GM12878 (cell line): Measurements from ENCODE around the gene FBXO5. TPM values are rescaled to one million over a fixed set of nuclear protein-coding genes. Genes with fewer than 3 reads are reported as not detected.

Experiments
- ATAC-seq: fragments of 200-7000 bp; cut with Tn5 transposase; 3 replicates; pipeline ENCODE4 v1.9.1; 2020; ENCODE audit warnings: mild to moderate bottlenecking, moderate library complexity
- BruUV-seq: library from RNA; stranded (reverse); fragments of 400-500 nt; replicated peaks from 2 replicates; lab custom pipeline; 2021; lab: Mats Ljungman, UMichigan
- CTCF ChIA-PET: fragments of 300-600 bp; sonication (Branson Sonifier 250); formaldehyde crosslinking; extraction: SDS; loops from one replicate; lab custom pipeline; 2021; ENCODE audit warnings: inconsistent platforms; lab: Yijun Ruan, JAX
- POLR2A ChIA-PET: fragments of 350-600 bp; formaldehyde crosslinking; extraction: SDS; loops from one replicate; lab custom pipeline; 2021; ENCODE audit warnings: inconsistent platforms; lab: Charles Lee
- RAD21 ChIA-PET: fragments of 300-600 bp; sonication (Branson Sonifier 250); formaldehyde crosslinking; loops from one replicate; lab custom pipeline; 2023; ENCODE audit warnings: antibody characterized with exemption; ENCODE audit not compliant: unreplicated experiment; lab: Charles Lee
- SMC1A ChIA-PET: fragments of 300-600 bp; sonication (Branson Sonifier 250); formaldehyde crosslinking; loops from one replicate; lab custom pipeline; 2023; ENCODE audit not compliant: unreplicated experiment, uncharacterized antibody; lab: Charles Lee
- DNase-seq: peaks from one replicate; pipeline ENCODE4 v3.0.0-alpha.2; 2011; ENCODE audit warnings: low read depth, low spot score
- FAIRE-seq: peaks from 3 replicates; lab custom pipeline; 2011; peaks lifted over from hg19 to GRCh38; lab: Jason Lieb, UNC
- H2AFZ ChIP-seq: 2 replicates; pipeline ENCODE4 v1.6.0; 2011; ENCODE audit warnings: low read depth, low read length, control low read depth; ENCODE audit not compliant: control insufficient read depth
- H3K27ac ChIP-seq: 2 replicates; pipeline ENCODE4 v1.5.1; 2011; ENCODE audit warnings: control low read depth; ENCODE audit not compliant: control insufficient read depth, insufficient read depth
- H3K27me3 ChIP-seq, 2 experiments: replicated peaks in 1 of 2; 2 replicates each; pipeline versions ENCODE4 v1.6.0 to v1.6.1; 2011; ENCODE audit warnings: low read length in 1 of 2; ENCODE audit not compliant: control insufficient read depth in 2 of 2, insufficient read depth in 2 of 2
- H3K36me3 ChIP-seq, 2 experiments: 2 replicates each; pipeline ENCODE4 v1.5.1; 2011; ENCODE audit warnings: low read length in 1 of 2; ENCODE audit not compliant: control insufficient read depth in 2 of 2, insufficient read depth in 2 of 2
- H3K4me1 ChIP-seq: 2 replicates; pipeline ENCODE4 v1.6.1; 2011; ENCODE audit warnings: mild to moderate bottlenecking, low read length, moderate library complexity, mixed read lengths; ENCODE audit not compliant: control insufficient read depth, insufficient read depth
- H3K4me2 ChIP-seq: 2 replicates; pipeline ENCODE4 v1.6.0; 2011; ENCODE audit warnings: control low read depth; ENCODE audit not compliant: control insufficient read depth, insufficient read depth
- H3K4me3 ChIP-seq: fragments of 200-600 bp; sonication (generic); 2 replicates; pipeline ENCODE4 v1.5.1; 2016
- H3K79me2 ChIP-seq: 2 replicates; pipeline ENCODE4 v1.6.0; 2011; ENCODE audit warnings: low read length; ENCODE audit not compliant: control insufficient read depth, insufficient read depth
- H3K9ac ChIP-seq: 2 replicates; pipeline ENCODE4 v1.8.0; 2011; ENCODE audit warnings: low read length, control low read depth, mixed read lengths; ENCODE audit not compliant: control insufficient read depth, insufficient read depth
- H3K9me3 ChIP-seq: replicated peaks from 3 replicates; pipeline ENCODE4 v1.5.1; 2011; ENCODE audit warnings: mild to moderate bottlenecking, low read length; ENCODE audit not compliant: control insufficient read depth, insufficient read depth
- H4K20me1 ChIP-seq: 2 replicates; pipeline ENCODE4 v1.6.0; 2011; ENCODE audit not compliant: control insufficient read depth, insufficient read depth
- FOXK2 ChIP-seq: fragments of 450-650 bp; IDR thresholded peaks from 2 replicates; pipeline ENCODE4 v1.6.1; 2017; ENCODE audit warnings: mild to moderate bottlenecking, moderate library complexity
- HDAC2 ChIP-seq: fragments of 200-600 bp; sonication (generic); IDR thresholded peaks from 2 replicates; pipeline ENCODE4 v1.6.1; 2017
- WGBS: methylation state at CpG from one replicate; pipeline ENCODE4 v1.1.6; 2016; ENCODE audit warnings: low lambda C conversion rate; ENCODE audit not compliant: insufficient replicate concordance, insufficient coverage; ENCODE audit errors: missing lambda C conversion rate; 5-methylcytosine and 5-hydroxymethylcytosine counted together
- in situ Hi-C: fragments of 300-500 bp; cut with MboI; formaldehyde crosslinking; loops from 9 replicates; pipeline ENCODE4 v1.14.3; 2018; ENCODE audit warnings: mixed read lengths
- intact Hi-C: fragments of 100-400 bp; cut with micrococcal nuclease; formaldehyde crosslinking; loops from one replicate; pipeline ENCODE4 v1.14.2; 2022; ENCODE audit not compliant: unreplicated experiment
- polyA plus RNA-seq, 11 experiments: library from polyadenylated mRNA; depleted of rRNA in 4 of 11; unstranded in 6 of 11; stranded (reverse) in 5 of 11; fragments of >200 nt; fragmentation: Nextera tagmentation in 4 of 11; fragmentation: Illumina TruSeq in 1 of 11; extraction: Ambion mirVana in 4 of 11; extraction: Trizol in 1 of 11; gene quantifications; 1 replicate in 1 of 11; 2 replicates in 10 of 11; pipeline versions ENCODE4 v1.2.1 to v1.2.3, GENCODE V29; 2011 to 2016; ENCODE audit warnings: inconsistent platforms in 2 of 11, missing spikeins in 2 of 11, low read depth in 1 of 11
- total RNA-seq, 4 experiments: library from RNA; depleted of rRNA in 3 of 4; stranded (reverse); fragments of >200 nt in 3 of 4; fragmentation: Illumina TruSeq in 1 of 4; extraction: Trizol in 1 of 4; gene quantifications; 2 replicates each; pipeline versions ENCODE4 v1.2.1 to v1.2.3, GENCODE V29; 2013 to 2021
- TF ChIP-seq, protein P1 (sequence below): fragments of 450-650 bp; formaldehyde crosslinking; IDR thresholded peaks from 2 replicates; pipeline ENCODE4 v1.4.0; 2020; ENCODE audit warnings: mild to moderate bottlenecking, moderate library complexity
- TF ChIP-seq, protein P2 (sequence below): fragments of 450-650 bp; formaldehyde crosslinking; IDR thresholded peaks from 2 replicates; pipeline ENCODE4 v1.5.0; 2022; ENCODE audit warnings: mild to moderate bottlenecking, missing genetic modification characterization

Gene FBXO5
- total and polyA plus RNA-seq, 10 of the 15 experiments (the other 5 are each of a cell fraction or from before 2014, with no cell fraction given), result 13.6 to 62.2 (median 37.7) TPM

DNA sequence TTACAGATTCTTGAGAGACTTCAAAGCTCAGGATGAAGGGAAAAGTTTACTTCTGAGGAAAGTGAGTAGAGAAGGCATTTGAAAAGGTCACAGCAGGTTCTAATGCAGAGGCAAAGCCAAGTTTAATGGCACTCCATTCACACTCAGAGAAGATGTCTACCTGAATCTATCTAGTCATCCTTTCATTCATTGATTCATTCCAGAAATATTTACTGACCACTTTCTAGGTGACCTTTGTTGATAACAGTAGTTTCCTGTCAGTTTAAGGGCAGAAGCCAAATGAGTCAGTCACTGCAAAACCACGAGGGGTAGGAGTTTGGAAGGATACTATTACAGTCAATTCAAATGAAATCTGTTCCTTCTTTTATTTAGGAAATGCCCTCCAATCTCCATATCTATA lies 30.8 kb downstream of the FBXO5 start:
- H4K20me1 ChIP-seq, result no peaks in the 10 kb centered on the region
- TF ChIP-seq HDAC2, result no peak
- DNase-seq (no peak), FAIRE-seq (no peak), ATAC-seq (no peak)
- BruUV-seq, result no TSS peak
- no peak overlapping the region for H3K4me2 ChIP-seq
- in situ Hi-C loops, result no loop called here
- H3K9me3 ChIP-seq, result no peaks in the 10 kb centered on the region
- H3K36me3 ChIP-seq, result no peaks in the 10 kb centered on the region
- ChIA-PET CTCF (interaction anchor here (0.6 to 3.1 kb wide), 5 partner anchors 10 to 303 kb away, joined by 3 to 14 read pairs (median 5); no protein-coding TSS in a partner anchor), POLR2A (no interaction called here), RAD21 (interaction anchor here (1.8 to 1.9 kb wide), 2 partner anchors 73 to 75 kb away, joined by 5 to 6 read pairs; no protein-coding TSS in a partner anchor), SMC1A (interaction anchor here (1.0 to 2.6 kb wide), 2 partner anchors 27 to 74 kb away, joined by 3 to 7 read pairs; no protein-coding TSS in a partner anchor)
- no peak overlapping the region for H3K4me3 ChIP-seq
- H3K79me2 ChIP-seq, result no peaks in the 10 kb centered on the region
- 0% methylated on average over 1 of the region's 1 CpG for WGBS
- H3K9ac ChIP-seq, result no peak overlapping the region
- H3K4me1 ChIP-seq, result no peaks in the 10 kb centered on the region
- no peak overlapping the region for H3K27ac ChIP-seq
- H2AFZ ChIP-seq, result no peak overlapping the region
- intact Hi-C loops, result loop anchor here (5.0 kb wide), 1 partner anchor 400 kb away; no protein-coding TSS in a partner anchor
- no peaks in the 10 kb centered on the region for H3K27me3 ChIP-seq

DNA sequence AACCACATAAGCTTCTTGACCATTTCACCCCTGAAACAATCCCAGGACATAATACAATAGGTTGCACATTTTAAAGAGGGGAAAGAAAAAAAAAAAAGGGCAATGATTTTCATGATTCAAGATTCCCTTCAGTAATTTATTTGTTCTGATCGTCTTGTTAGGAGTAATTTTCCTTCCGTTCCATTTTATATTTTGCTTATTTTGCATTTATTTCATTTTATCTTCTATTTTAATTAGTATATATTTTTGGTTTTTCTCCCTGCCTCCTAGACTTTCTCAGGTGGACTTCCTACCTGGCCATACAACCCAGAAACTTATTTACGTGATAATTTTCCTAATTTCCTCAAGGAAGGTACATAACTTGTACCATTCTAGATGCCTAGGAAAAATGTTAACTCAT lies 32.6 kb downstream of the FBXO5 start:
- no TSS peak for BruUV-seq
- TF ChIP-seq, protein P1, sequence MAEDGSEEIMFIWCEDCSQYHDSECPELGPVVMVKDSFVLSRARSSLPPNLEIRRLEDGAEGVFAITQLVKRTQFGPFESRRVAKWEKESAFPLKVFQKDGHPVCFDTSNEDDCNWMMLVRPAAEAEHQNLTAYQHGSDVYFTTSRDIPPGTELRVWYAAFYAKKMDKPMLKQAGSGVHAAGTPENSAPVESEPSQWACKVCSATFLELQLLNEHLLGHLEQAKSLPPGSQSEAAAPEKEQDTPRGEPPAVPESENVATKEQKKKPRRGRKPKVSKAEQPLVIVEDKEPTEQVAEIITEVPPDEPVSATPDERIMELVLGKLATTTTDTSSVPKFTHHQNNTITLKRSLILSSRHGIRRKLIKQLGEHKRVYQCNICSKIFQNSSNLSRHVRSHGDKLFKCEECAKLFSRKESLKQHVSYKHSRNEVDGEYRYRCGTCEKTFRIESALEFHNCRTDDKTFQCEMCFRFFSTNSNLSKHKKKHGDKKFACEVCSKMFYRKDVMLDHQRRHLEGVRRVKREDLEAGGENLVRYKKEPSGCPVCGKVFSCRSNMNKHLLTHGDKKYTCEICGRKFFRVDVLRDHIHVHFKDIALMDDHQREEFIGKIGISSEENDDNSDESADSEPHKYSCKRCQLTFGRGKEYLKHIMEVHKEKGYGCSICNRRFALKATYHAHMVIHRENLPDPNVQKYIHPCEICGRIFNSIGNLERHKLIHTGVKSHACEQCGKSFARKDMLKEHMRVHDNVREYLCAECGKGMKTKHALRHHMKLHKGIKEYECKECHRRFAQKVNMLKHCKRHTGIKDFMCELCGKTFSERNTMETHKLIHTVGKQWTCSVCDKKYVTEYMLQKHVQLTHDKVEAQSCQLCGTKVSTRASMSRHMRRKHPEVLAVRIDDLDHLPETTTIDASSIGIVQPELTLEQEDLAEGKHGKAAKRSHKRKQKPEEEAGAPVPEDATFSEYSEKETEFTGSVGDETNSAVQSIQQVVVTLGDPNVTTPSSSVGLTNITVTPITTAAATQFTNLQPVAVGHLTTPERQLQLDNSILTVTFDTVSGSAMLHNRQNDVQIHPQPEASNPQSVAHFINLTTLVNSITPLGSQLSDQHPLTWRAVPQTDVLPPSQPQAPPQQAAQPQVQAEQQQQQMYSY, result no peak
- TF ChIP-seq, protein P2, sequence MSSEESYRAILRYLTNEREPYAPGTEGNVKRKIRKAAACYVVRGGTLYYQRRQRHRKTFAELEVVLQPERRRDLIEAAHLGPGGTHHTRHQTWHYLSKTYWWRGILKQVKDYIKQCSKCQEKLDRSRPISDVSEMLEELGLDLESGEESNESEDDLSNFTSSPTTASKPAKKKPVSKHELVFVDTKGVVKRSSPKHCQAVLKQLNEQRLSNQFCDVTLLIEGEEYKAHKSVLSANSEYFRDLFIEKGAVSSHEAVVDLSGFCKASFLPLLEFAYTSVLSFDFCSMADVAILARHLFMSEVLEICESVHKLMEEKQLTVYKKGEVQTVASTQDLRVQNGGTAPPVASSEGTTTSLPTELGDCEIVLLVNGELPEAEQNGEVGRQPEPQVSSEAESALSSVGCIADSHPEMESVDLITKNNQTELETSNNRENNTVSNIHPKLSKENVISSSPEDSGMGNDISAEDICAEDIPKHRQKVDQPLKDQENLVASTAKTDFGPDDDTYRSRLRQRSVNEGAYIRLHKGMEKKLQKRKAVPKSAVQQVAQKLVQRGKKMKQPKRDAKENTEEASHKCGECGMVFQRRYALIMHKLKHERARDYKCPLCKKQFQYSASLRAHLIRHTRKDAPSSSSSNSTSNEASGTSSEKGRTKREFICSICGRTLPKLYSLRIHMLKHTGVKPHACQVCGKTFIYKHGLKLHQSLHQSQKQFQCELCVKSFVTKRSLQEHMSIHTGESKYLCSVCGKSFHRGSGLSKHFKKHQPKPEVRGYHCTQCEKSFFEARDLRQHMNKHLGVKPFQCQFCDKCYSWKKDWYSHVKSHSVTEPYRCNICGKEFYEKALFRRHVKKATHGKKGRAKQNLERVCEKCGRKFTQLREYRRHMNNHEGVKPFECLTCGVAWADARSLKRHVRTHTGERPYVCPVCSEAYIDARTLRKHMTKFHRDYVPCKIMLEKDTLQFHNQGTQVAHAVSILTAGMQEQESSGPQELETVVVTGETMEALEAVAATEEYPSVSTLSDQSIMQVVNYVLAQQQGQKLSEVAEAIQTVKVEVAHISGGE (CRISPR knock-in tag), result no peak
- no peak for TF ChIP-seq FOXK2

More for the DNA sequence above, 32.6 kb downstream of the FBXO5 start:
- ChIA-PET SMC1A (interaction anchor here (0.7 to 2.6 kb wide), 3 partner anchors 76 to 202 kb away, joined by 3 to 7 read pairs (median 3); no protein-coding TSS in a partner anchor), RAD21 (interaction anchor here (1.8 to 1.9 kb wide), 2 partner anchors 75 to 76 kb away, joined by 5 to 6 read pairs; no protein-coding TSS in a partner anchor), CTCF (interaction anchor here (0.6 to 3.1 kb wide), 6 partner anchors 51 to 398 kb away, joined by 3 to 14 read pairs (median 3); no protein-coding TSS in a partner anchor), POLR2A (interaction anchor here (0.7 kb wide), 1 partner anchor 23 kb away, joined by 3 read pairs; no protein-coding TSS in a partner anchor)
- Histone ChIP-seq H2AFZ (no peak overlapping the region), H3K4me2 (no peak overlapping the region), H3K27ac (no peak overlapping the region), H4K20me1 (no peaks in the 10 kb centered on the region), H3K9me3 (no peaks in the 10 kb centered on the region), H3K9ac (no peak overlapping the region), H3K36me3 (no peaks in the 10 kb centered on the region), H3K4me3 (no peak overlapping the region), H3K27me3 (no peaks in the 10 kb centered on the region), H3K4me1 (no peaks in the 10 kb centered on the region), H3K79me2 (no peaks in the 10 kb centered on the region)
- DNase-seq (no peak), FAIRE-seq (no peak), ATAC-seq (no peak)
- in situ Hi-C loops, result no loop called here
- intact Hi-C loops, result loop anchor here (5.0 kb wide), 1 partner anchor 398 kb away; no protein-coding TSS in a partner anchor
- 50% methylated on average over 3 of the region's 3 CpGs for WGBS
